ENCODE results near the gene CPE. TPM values are rescaled to one million over a fixed set of nuclear protein-coding genes. Genes with fewer than 3 reads are reported as not detected.

The CPE gene
- total and polyA plus RNA-seq, 2 donors (not counting 3 experiments of a cell fraction or from before 2014, with no cell fraction given): 2.7 to 9.2 TPM

DNA sequence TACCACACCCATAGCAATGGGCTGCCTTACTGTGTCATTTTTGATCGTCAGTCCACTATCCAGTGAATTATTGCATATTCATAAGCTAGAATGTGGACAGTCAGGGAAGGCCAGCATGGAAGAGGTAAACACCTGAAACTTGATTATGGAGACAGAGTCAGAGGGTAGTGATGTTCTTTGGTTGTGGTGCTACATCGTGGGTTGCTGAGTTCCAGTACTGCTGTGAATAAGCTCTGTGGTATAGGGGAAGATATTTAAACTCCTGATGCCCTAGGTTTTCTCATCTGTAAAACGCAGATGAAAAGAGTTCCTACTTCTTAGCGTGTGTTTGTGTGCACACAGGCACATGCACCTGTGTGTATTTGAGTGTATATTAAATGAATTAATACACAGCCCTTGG is 69.9 kb downstream of the CPE start:
- H4K20me1 ChIP-seq (replicated peaks; ENCODE audit: control insufficient read depth, extremely low read depth, insufficient read depth, low read length): no peaks in the 10 kb centered on the region
- no peak overlapping the region for H2AFZ ChIP-seq (ENCODE audit: low read depth, low read length)
- no TSS peak for BruUV-seq (replicated peaks)
- H3K27me3 ChIP-seq (ENCODE audit: control insufficient read depth in 2 of 2, insufficient read depth in 2 of 2, low read length in 2 of 2): no peaks in the 10 kb centered on the region
- intact Hi-C loops (cut with micrococcal nuclease): no loop called here
- POLR2A ChIA-PET: no interaction called here
- no peaks in the 10 kb centered on the region for H3K4me1 ChIP-seq (ENCODE audit: control insufficient read depth, extremely low read depth, insufficient read depth, low read length)
- no peaks in the 10 kb centered on the region for H3K36me3 ChIP-seq (ENCODE audit: control insufficient read depth in 2 of 2, extremely low read depth in 1 of 2, insufficient read depth in 2 of 2, low read length in 2 of 2)
- H3K9ac ChIP-seq (replicated peaks; ENCODE audit: extremely low read depth, insufficient read depth, low read length): no peak overlapping the region
- no peak overlapping the region for H3K27ac ChIP-seq (ENCODE audit: insufficient read depth, low read depth, low read length)
- no peaks in the 10 kb centered on the region for H3K9me3 ChIP-seq (replicated peaks; ENCODE audit: control insufficient read depth, insufficient read depth, low read length)
- CTCF ChIA-PET: no interaction called here
- FAIRE-seq: no peak
- H3K4me2 ChIP-seq (ENCODE audit: insufficient read depth, low read length): no peak overlapping the region
- dilution Hi-C loops (cut with MboI; ENCODE audit: extremely low pct_ligation_motif_present, low sequenced_read_pairs): no loop called here
- no peaks in the 10 kb centered on the region for H3K9me1 ChIP-seq (replicated peaks; ENCODE audit: control insufficient read depth, extremely low read depth, insufficient read depth, low read length)
- H3K4me3 ChIP-seq (replicated peaks in 1 of 3; ENCODE audit: insufficient read depth in 1 of 3, low read depth in 1 of 3, low read length in 3 of 3): no peak overlapping the region
- no peaks in the 10 kb centered on the region for H3K79me2 ChIP-seq (ENCODE audit: control insufficient read depth, insufficient read depth, low read length)
- DNase-seq (ENCODE audit: low read depth, low spot score): no peak
- TF ChIP-seq POLR2AphosphoS5 (IDR thresholded peaks at IDR 0.05; ENCODE audit: insufficient read depth, low read depth, low read length): no peak
- TF ChIP-seq MYC (IDR thresholded peaks at IDR 0.05; ENCODE audit: low read depth, low read length): no peak
- TF ChIP-seq, protein P1, sequence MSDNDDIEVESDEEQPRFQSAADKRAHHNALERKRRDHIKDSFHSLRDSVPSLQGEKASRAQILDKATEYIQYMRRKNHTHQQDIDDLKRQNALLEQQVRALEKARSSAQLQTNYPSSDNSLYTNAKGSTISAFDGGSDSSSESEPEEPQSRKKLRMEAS (IDR thresholded peaks at IDR 0.05; ENCODE audit: insufficient read depth, insufficient read length): no peak
- no peak for TF ChIP-seq CTCF (IDR thresholded peaks at IDR 0.05; ENCODE audit: extremely low read depth in 1 of 2, insufficient read depth in 1 of 2, low read depth in 1 of 2, low read length in 2 of 2)
- TF ChIP-seq EZH2 (IDR thresholded peaks at IDR 0.05; ENCODE audit: borderline replicate concordance, low read depth, low read length, severe bottlenecking): no peak
- no peak for TF ChIP-seq JUN (IDR thresholded peaks at IDR 0.05; ENCODE audit: borderline replicate concordance, insufficient read depth, insufficient read length, low read depth)
- no peak for TF ChIP-seq POLR2A (IDR thresholded peaks at IDR 0.05; ENCODE audit: low read depth, low read length)
- TF ChIP-seq GATA2 (IDR thresholded peaks at IDR 0.05; ENCODE audit: insufficient read depth, insufficient read length, low read depth, low read length): no peak
- no peak for TF ChIP-seq FOS (IDR thresholded peaks at IDR 0.05; ENCODE audit: borderline replicate concordance, insufficient read depth, low read length)

All from endothelial cell of umbilical vein (primary cell).